Activated CD4-positive, alpha-beta T cell treated with anti-CD3 and anti-CD28 coated beads, Interleukin-2, amount 50 U/mL, for 48 hours (primary cell): ENCODE measurements around the gene RABGAP1L.
A peak's percentile ranks its signal among the peaks of the same experiment; 100 is the strongest.

Source experiments
- DNase-seq, 2 experiments: peaks; one replicate each; pipeline ENCODE4 v3.0.0-alpha.2; 2020

Gene RABGAP1L

DNA sequence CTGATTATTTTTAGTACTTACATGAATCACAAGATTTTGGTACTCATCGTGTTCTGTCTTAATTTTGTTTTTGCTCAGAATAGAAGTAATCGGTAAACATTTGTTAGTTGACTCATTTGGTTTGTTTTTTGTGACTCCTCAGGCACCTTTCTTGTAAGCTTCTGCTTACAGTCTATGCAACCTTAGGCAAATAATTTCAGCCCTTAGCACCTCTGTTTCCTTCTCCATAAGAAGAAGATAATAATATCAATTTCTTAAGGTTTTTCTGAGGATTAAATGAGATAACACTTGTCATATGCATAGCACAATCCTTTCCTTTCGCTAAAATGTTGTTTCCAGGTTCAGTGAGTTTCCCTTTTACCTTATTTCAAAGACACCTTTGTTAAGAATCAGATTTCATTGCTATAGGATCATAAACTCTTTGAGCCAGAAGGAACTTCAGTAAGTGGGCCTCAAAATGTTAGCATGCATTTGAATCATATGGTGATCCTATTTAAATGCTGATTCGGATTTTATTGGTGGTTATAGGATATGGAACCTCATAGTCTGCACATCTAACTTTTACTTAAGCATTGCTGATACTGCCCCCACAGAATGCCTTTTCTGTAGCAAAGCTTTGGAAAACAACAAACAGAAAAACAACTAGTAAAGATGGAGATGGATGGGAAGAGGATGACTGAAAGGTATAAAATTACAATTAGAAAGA lies 567.7 kb downstream of the RABGAP1L start:
- DNase-seq, result no peak

DNA sequence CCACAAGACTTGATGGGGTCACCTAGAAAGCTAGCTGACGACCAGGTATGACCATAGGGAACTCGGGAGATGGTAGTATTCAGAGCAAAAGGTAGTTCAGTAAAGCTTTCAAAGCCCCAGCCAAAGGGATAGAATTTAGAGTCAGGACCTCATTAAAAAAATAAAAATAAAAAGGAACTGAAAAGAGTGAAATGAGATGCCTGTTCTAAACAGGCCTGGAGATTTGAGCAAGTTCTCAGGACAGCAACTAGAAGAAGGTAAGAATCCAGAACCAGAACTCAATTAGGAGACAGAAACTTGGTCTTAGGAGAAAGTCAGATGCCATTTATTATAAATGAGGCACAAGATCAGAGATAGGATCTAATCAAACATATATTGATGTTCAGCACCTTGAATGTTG lies 575.0 kb downstream of the RABGAP1L start:
- no peak for DNase-seq

DNA sequence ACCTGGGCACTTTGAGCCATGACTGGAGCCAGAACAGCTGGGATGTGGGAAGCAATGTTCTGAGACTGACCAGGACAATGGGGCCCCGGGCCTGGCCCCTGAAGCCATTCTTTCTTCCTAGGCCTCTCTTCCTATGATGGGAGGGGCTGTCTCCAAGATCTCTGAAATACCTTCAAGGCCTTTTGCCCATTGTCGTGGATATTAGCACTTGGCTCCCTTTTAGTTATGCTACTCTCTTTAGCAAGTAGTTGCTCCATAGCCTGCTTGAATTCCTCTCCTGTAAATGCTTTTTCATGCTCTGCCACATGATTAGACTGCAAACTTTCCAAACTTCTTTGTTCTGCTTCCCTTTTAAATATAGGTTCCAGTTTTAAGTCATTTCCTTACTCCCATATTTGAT lies 577.5 kb downstream of the RABGAP1L start:
- DNase-seq, result no peak

- DNase-seq, result no peak
Measured at GRCh38 chr1:174740249-174740968, 581.1 kb downstream of the RABGAP1L start.

GRCh38 chr1:174742805-174743653 lies 583.7 kb downstream of the RABGAP1L start:
- no peak for DNase-seq

DNA sequence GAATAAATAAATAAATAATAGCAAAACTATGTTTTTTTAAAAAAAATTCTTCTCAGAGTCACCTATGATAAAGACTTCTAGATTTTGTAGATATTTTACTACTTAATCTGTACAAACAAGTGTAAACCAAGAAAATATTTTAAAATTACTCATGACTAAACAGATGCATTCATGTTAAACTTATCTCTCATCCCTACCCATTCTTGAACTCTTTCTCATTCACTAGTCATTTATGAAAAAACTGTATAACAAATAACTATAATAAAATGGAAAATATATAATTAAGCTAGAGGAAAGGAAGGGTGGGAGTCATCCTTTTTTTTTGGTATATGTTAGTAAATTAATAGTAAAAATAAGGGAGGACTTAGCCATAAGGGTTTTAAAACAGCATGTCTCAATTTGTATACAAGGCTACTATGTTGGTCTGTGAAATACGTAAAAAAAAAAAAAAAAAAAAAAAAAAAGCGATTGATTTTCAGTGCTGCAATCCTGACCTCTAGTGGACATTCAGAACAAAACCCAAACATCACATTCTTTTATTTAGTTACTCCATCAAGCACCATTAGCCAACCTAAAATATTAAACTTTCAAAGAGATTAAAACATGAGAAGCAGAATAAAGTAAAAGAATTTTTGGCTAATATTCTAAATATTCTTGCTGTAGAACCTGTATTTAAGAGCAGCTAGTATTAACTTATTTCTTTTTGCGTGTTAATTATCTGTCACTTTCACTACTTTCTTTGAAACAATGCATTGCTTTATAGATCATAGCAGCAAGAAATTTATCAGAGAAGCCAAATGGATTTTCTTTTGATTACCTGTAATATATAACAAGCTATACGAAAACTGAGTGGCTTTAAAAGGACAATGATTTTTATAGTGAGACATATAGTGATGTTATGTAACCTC lies 584.6 kb downstream of the RABGAP1L start:
- no peak for DNase-seq

- DNase-seq, result no peak
Measured at GRCh38 chr1:174744886-174745285, 585.6 kb downstream of the RABGAP1L start.

GRCh38 chr1:174746024-174746808 lies 586.9 kb downstream of the RABGAP1L start:
- DNase-seq, result no peak

DNA sequence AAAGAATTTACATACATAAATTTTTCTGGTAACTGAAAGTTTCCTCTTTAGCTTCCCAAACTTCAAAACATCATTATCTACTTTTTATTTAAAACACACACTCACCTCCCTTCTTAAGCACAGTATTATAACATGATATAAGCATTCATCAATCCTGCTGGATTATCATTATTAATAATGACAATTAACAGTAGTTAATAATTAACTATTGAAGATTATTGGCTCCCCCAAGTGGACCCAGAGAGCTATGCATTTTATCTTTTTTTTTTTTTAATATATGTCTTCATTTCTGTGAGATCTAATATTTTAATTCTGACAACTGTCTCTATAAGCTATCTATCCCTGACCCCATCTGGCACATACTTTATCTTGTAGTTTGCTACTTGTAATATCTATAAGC lies 588.3 kb downstream of the RABGAP1L start:
- no peak for DNase-seq

GRCh38 chr1:174748586-174748985 lies 589.3 kb downstream of the RABGAP1L start:
- no peak for DNase-seq

DNA sequence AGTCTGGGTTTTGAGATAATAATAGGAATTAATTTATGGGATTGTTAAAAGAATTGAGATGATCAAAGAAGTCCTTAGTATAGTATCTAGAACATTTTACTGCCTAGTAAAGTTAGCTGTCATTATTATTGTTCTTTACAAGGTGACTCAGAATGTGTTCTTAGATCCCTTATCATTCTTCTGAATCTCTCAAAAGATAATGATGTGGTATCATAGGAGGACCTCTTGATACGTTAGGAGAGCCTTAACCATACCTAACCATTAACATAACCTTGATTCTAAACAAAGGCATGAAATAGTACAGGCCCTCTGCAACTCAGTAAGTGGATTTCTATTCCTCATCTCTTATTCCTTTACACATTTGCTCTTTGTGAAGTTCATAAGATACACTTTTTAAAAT lies 593.8 kb downstream of the RABGAP1L start:
- DNase-seq, result no peak

DNA sequence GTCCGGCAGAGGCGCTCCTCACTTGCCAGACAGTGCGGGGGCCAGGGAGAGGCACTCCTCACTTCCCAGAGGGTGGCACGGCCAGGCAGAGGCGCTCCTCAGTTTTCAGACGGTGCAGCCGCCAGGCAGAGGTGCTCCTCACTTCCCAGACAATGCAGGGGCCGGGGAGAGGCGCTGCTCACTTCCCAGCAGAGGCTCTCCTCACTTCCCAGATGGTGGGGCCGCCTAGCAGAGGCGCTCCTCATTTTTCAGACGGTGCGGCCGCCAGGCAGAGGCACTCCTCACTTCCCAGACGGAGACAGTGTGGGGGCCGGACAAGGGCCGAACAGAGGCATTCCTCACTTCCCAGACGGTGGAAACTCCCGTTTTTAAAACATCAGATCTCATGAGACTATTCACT lies 602.0 kb downstream of the RABGAP1L start:
- no peak for DNase-seq

- no peak for DNase-seq
Measured at GRCh38 chr1:174761901-174762585, 602.7 kb downstream of the RABGAP1L start.

GRCh38 chr1:174764191-174764590 lies 604.9 kb downstream of the RABGAP1L start:
- DNase-seq, result no peak

DNA sequence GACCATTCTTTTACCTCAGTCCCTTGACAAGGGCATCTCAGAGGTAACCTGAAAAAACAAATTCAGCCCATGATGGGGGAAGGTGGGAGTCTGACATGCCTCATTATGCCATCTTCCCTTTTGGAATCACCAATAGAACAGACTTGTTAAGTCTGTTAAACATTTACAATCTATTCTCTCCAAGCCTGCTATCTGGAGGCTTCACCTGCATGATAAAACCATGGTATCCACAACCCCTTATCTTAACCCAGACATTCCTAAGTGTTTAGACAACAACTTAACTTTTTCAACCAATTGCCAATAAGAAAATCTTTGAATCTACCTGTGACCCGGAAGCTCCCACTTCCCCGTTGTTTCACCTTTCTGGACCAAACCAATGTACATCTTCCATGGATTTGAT lies 607.4 kb downstream of the RABGAP1L start:
- DNase-seq, result no peak

DNA sequence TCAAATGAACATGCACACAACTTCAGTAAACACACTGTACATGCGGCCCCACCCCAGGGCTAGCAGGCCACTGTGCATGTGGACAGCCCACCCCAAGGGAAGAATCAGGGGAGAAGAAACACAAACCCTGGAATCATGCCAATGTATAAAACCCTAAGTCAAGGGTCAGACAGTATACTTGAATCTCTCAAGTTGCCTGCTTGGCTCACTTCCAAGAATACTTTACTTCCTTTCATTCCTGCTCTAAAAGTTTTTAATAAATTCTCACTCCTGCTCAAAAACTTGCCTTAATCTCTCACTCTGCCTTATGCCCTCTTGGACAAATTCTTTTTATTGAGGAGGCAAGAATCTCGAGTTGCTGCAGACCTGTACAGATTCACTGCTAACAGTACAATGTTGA lies 609.2 kb downstream of the RABGAP1L start:
- no peak for DNase-seq

GRCh38 chr1:174768949-174769348 lies 609.6 kb downstream of the RABGAP1L start:
- peak in 1 of 2 experiments; percentile 1 for DNase-seq

- no peak for DNase-seq
Measured at GRCh38 chr1:174769961-174770549, 610.7 kb downstream of the RABGAP1L start.

DNA sequence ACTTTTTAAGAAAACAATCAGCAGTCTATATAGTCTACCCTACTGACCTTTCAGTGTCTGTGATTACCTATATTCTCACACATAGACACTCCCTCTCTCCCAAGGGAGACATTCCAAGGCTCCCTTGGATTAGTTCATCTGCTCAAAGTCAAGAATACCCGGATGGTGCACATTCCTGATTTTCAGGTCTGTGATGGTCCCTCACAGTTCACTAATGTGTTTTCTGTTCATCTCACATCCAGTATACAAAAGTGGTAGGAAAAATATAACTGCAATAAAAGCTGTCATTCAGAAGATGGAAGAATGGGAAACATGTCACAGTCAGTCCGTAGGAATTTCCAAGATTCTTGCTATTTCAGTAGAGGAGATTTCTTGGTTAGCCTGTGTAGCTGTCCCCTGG lies 616.3 kb downstream of the RABGAP1L start:
- no peak for DNase-seq

DNA sequence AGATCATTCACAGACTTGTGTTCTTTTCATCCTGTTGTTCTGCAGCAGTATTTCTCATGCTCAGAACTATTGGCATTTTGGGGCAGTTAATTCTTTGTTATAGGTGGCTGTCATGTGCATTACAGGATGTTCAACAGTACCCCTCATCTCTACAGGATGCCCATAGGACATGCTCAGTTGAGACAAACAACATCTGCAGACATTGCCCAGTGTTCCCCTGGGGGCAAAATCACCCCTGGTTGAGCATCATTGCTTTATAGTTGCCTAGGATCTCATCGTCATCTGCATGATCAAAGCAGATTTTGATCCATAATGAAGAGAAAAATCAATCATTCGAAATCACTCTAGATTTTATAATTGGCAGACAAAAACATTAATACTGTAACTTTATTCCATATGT lies 617.9 kb downstream of the RABGAP1L start:
- DNase-seq, result no peak

GRCh38 chr1:174785510-174785909 lies 626.2 kb downstream of the RABGAP1L start:
- DNase-seq, result no peak
